Measurements from ENCODE around the gene GNGT1. TPM values are rescaled to one million over a fixed set of nuclear protein-coding genes. Genes with fewer than 3 reads are reported as not detected.

GNGT1 gene
- total RNA-seq, 1 donor from 2014 or later, result not detected

- intact Hi-C loops (cut with micrococcal nuclease), result no loop called here
- Histone ChIP-seq H3K27me3 (ENCODE audit: low read depth) (no peaks in the 10 kb centered on the region), H3K9me3 (replicated peaks) (no peaks in the 10 kb centered on the region), H3K4me1 (peaks cover 40% of the 10 kb centered on the region), H3K4me3 (peak overlapping the region; percentile 71), H3K36me3 (peaks cover 13% of the 10 kb centered on the region), H3K27ac (replicated peaks) (peak overlapping the region; percentile 63)
- DNase-seq, result no peak
- no peak for TF ChIP-seq CTCF (IDR thresholded peaks at IDR 0.05; ENCODE audit: borderline replicate concordance)
These were observed 20.4 kb downstream of the GNGT1 start for GRCh38 chr7:93926800-93927199.

- no peaks in the 10 kb centered on the region for H3K27me3 ChIP-seq (ENCODE audit: low read depth)
- H3K36me3 ChIP-seq, result peaks cover 13% of the 10 kb centered on the region
- DNase-seq, result no peak
- no peaks in the 10 kb centered on the region for H3K9me3 ChIP-seq (replicated peaks)
- TF ChIP-seq CTCF (IDR thresholded peaks at IDR 0.05; ENCODE audit: borderline replicate concordance), result no peak
- H3K4me1 ChIP-seq, result peaks cover 33% of the 10 kb centered on the region
- peak overlapping the region; percentile 63 for H3K27ac ChIP-seq (replicated peaks)
- intact Hi-C loops (cut with micrococcal nuclease), result no loop called here
- H3K4me3 ChIP-seq, result peak overlapping the region; percentile 71
These were observed 21.2 kb downstream of the GNGT1 start for GRCh38 chr7:93927585-93927984.

GRCh38 chr7:93931655-93932054 lies 25.3 kb downstream of the GNGT1 start:
- Histone ChIP-seq H3K27ac (replicated peaks) (no peak overlapping the region), H3K36me3 (peaks cover 6% of the 10 kb centered on the region), H3K4me3 (no peak overlapping the region), H3K4me1 (peaks cover 21% of the 10 kb centered on the region), H3K27me3 (ENCODE audit: low read depth) (no peaks in the 10 kb centered on the region), H3K9me3 (replicated peaks) (no peaks in the 10 kb centered on the region)
- DNase-seq, result no peak
- TF ChIP-seq CTCF (IDR thresholded peaks at IDR 0.05; ENCODE audit: borderline replicate concordance), result no peak
- intact Hi-C loops (cut with micrococcal nuclease), result no loop called here

- no peaks in the 10 kb centered on the region for H3K27me3 ChIP-seq (ENCODE audit: low read depth)
- intact Hi-C loops (cut with micrococcal nuclease), result no loop called here
- DNase-seq, result no peak
- H3K4me3 ChIP-seq, result no peak overlapping the region
- H3K27ac ChIP-seq (replicated peaks), result no peak overlapping the region
- no peaks in the 10 kb centered on the region for H3K36me3 ChIP-seq
- no peaks in the 10 kb centered on the region for H3K9me3 ChIP-seq (replicated peaks)
- TF ChIP-seq CTCF (IDR thresholded peaks at IDR 0.05; ENCODE audit: borderline replicate concordance), result no peak
- H3K4me1 ChIP-seq, result peaks cover 16% of the 10 kb centered on the region
These were observed 26.8 kb downstream of the GNGT1 start for GRCh38 chr7:93933156-93933555.

- no peak for DNase-seq
These were observed 28.7 kb downstream of the GNGT1 start for GRCh38 chr7:93935102-93935501.

More at GRCh38 chr7:93935102-93935501, 28.7 kb downstream of the GNGT1 start:
- peaks cover 16% of the 10 kb centered on the region for H3K4me1 ChIP-seq
- TF ChIP-seq CTCF (IDR thresholded peaks at IDR 0.05; ENCODE audit: borderline replicate concordance), result no peak
- no peak overlapping the region for H3K4me3 ChIP-seq
- H3K27ac ChIP-seq (replicated peaks), result no peak overlapping the region
- no peaks in the 10 kb centered on the region for H3K9me3 ChIP-seq (replicated peaks)
- no peaks in the 10 kb centered on the region for H3K36me3 ChIP-seq
- intact Hi-C loops (cut with micrococcal nuclease), result no loop called here
- no peaks in the 10 kb centered on the region for H3K27me3 ChIP-seq (ENCODE audit: low read depth)
